ENCODE results near the gene CGB7.
"Not testable (repeated sequence)": the region's sequence is repeated elsewhere in the genome, so short reads cannot be mapped to it uniquely, and the experiment has no call there.

Gene CGB7

GRCh38 chr19:49031642-49032301 is 25.8 kb downstream of the CGB7 start, which contains the start of gene CGB2:
Gene CGB2 (plus strand): TSS chr19:49031890. CDS start chr19:49032096, 206 bp downstream.
- H3K4me1 ChIP-seq (ENCODE audit: insufficient read depth, low read length); H3K9me3 ChIP-seq (ENCODE audit: low read length); H3K4me3 ChIP-seq (ENCODE audit: low read depth in 1 of 2, low read length in 2 of 2); H3K9ac ChIP-seq (ENCODE audit: low read length); H3K36me3 ChIP-seq (ENCODE audit: insufficient read depth, low read length); H3K27ac ChIP-seq (ENCODE audit: low read depth, low read length); H3K27me3 ChIP-seq (ENCODE audit: control insufficient read depth in 1 of 2, insufficient read depth in 2 of 2, low read length in 2 of 2): not testable (repeated sequence)

GRCh38 chr19:49030323-49030722 is 27.2 kb downstream of the CGB7 start:
- H3K9ac ChIP-seq (ENCODE audit: low read length); H3K36me3 ChIP-seq (ENCODE audit: insufficient read depth, low read length); H3K27ac ChIP-seq (ENCODE audit: low read depth, low read length); H3K9me3 ChIP-seq (ENCODE audit: low read length); H3K4me1 ChIP-seq (ENCODE audit: insufficient read depth, low read length); H3K4me3 ChIP-seq (ENCODE audit: low read depth in 1 of 2, low read length in 2 of 2); H3K27me3 ChIP-seq (ENCODE audit: control insufficient read depth in 1 of 2, insufficient read depth in 2 of 2, low read length in 2 of 2): not testable (repeated sequence)

GRCh38 chr19:49029749-49030148 is 27.8 kb downstream of the CGB7 start:
- not testable (repeated sequence) for H3K4me3 ChIP-seq (ENCODE audit: low read depth in 1 of 2, low read length in 2 of 2); H3K9me3 ChIP-seq (ENCODE audit: low read length); H3K9ac ChIP-seq (ENCODE audit: low read length); H3K36me3 ChIP-seq (ENCODE audit: insufficient read depth, low read length); H3K27ac ChIP-seq (ENCODE audit: low read depth, low read length); H3K4me1 ChIP-seq (ENCODE audit: insufficient read depth, low read length); H3K27me3 ChIP-seq (ENCODE audit: control insufficient read depth in 1 of 2, insufficient read depth in 2 of 2, low read length in 2 of 2)

GRCh38 chr19:49028686-49029085 is 28.9 kb downstream of the CGB7 start:
- not testable (repeated sequence) for H3K36me3 ChIP-seq (ENCODE audit: insufficient read depth, low read length); H3K9me3 ChIP-seq (ENCODE audit: low read length); H3K27me3 ChIP-seq (ENCODE audit: control insufficient read depth in 1 of 2, insufficient read depth in 2 of 2, low read length in 2 of 2); H3K9ac ChIP-seq (ENCODE audit: low read length); H3K4me1 ChIP-seq (ENCODE audit: insufficient read depth, low read length); H3K27ac ChIP-seq (ENCODE audit: low read depth, low read length); H3K4me3 ChIP-seq (ENCODE audit: low read depth in 1 of 2, low read length in 2 of 2)

GRCh38 chr19:49025599-49025998 is 31.9 kb downstream of the CGB7 start:
- H3K4me3 ChIP-seq (ENCODE audit: low read depth in 1 of 2, low read length in 2 of 2); H3K27me3 ChIP-seq (ENCODE audit: control insufficient read depth in 1 of 2, insufficient read depth in 2 of 2, low read length in 2 of 2); H3K4me1 ChIP-seq (ENCODE audit: insufficient read depth, low read length); H3K27ac ChIP-seq (ENCODE audit: low read depth, low read length); H3K9ac ChIP-seq (ENCODE audit: low read length); H3K9me3 ChIP-seq (ENCODE audit: low read length); H3K36me3 ChIP-seq (ENCODE audit: insufficient read depth, low read length): not testable (repeated sequence)

- H3K36me3 ChIP-seq (ENCODE audit: insufficient read depth, low read length); H3K9me3 ChIP-seq (ENCODE audit: low read length); H3K4me1 ChIP-seq (ENCODE audit: insufficient read depth, low read length); H3K9ac ChIP-seq (ENCODE audit: low read length); H3K27ac ChIP-seq (ENCODE audit: low read depth, low read length); H3K4me3 ChIP-seq (ENCODE audit: low read depth in 1 of 2, low read length in 2 of 2): not testable (repeated sequence)
- peaks cover 0 to 11% of the 10 kb centered on the region in 2 donors for H3K27me3 ChIP-seq (ENCODE audit: control insufficient read depth in 1 of 2, insufficient read depth in 2 of 2, low read length in 2 of 2)
These were observed 32.5 kb downstream of the CGB7 start for GRCh38 chr19:49025088-49025487.

GRCh38 chr19:49024233-49024632 is 33.3 kb downstream of the CGB7 start, which contains the start of gene CGB3:
Gene CGB3 (minus strand): TSS chr19:49024333. CDS start chr19:49023971, 362 bp downstream.
- H3K4me3 ChIP-seq (ENCODE audit: low read depth in 1 of 2, low read length in 2 of 2); H3K9me3 ChIP-seq (ENCODE audit: low read length); H3K27ac ChIP-seq (ENCODE audit: low read depth, low read length); H3K36me3 ChIP-seq (ENCODE audit: insufficient read depth, low read length); H3K9ac ChIP-seq (ENCODE audit: low read length); H3K4me1 ChIP-seq (ENCODE audit: insufficient read depth, low read length): not testable (repeated sequence)
- peaks cover 0 to 19% of the 10 kb centered on the region in 2 donors for H3K27me3 ChIP-seq (ENCODE audit: control insufficient read depth in 1 of 2, insufficient read depth in 2 of 2, low read length in 2 of 2)

- Histone ChIP-seq H3K4me1 (ENCODE audit: insufficient read depth, low read length) (no peaks in the 10 kb centered on the region), H3K27ac (ENCODE audit: low read depth, low read length) (no peak overlapping the region), H3K9ac (ENCODE audit: low read length) (no peak overlapping the region), H3K27me3 (ENCODE audit: control insufficient read depth in 1 of 2, insufficient read depth in 2 of 2, low read length in 2 of 2) (peaks cover 0 to 37% of the 10 kb centered on the region in 2 donors), H3K4me3 (ENCODE audit: low read depth in 1 of 2, low read length in 2 of 2) (no peak overlapping the region), H3K36me3 (ENCODE audit: insufficient read depth, low read length) (no peaks in the 10 kb centered on the region), H3K9me3 (ENCODE audit: low read length) (no peaks in the 10 kb centered on the region)
These were observed 35.4 kb downstream of the CGB7 start for GRCh38 chr19:49022116-49022515.

- H3K9ac ChIP-seq (ENCODE audit: low read length) = no peak overlapping the region
- no peaks in the 10 kb centered on the region for H3K4me1 ChIP-seq (ENCODE audit: insufficient read depth, low read length)
- no peak overlapping the region for H3K4me3 ChIP-seq (ENCODE audit: low read depth in 1 of 2, low read length in 2 of 2)
- H3K27ac ChIP-seq (ENCODE audit: low read depth, low read length) = no peak overlapping the region
- H3K36me3 ChIP-seq (ENCODE audit: insufficient read depth, low read length) = no peaks in the 10 kb centered on the region
- peaks cover 0 to 37% of the 10 kb centered on the region in 2 donors for H3K27me3 ChIP-seq (ENCODE audit: control insufficient read depth in 1 of 2, insufficient read depth in 2 of 2, low read length in 2 of 2)
- no peaks in the 10 kb centered on the region for H3K9me3 ChIP-seq (ENCODE audit: low read length)
These were observed 36.3 kb downstream of the CGB7 start for GRCh38 chr19:49020931-49021895.

- peaks cover 0 to 37% of the 10 kb centered on the region in 2 donors for H3K27me3 ChIP-seq (ENCODE audit: control insufficient read depth in 1 of 2, insufficient read depth in 2 of 2, low read length in 2 of 2)
- no peaks in the 10 kb centered on the region for H3K9me3 ChIP-seq (ENCODE audit: low read length)
- H3K4me3 ChIP-seq (ENCODE audit: low read depth in 1 of 2, low read length in 2 of 2) = no peak overlapping the region
- no peak overlapping the region for H3K9ac ChIP-seq (ENCODE audit: low read length)
- H3K36me3 ChIP-seq (ENCODE audit: insufficient read depth, low read length) = peaks cover 7% of the 10 kb centered on the region
- H3K4me1 ChIP-seq (ENCODE audit: insufficient read depth, low read length) = no peaks in the 10 kb centered on the region
- H3K27ac ChIP-seq (ENCODE audit: low read depth, low read length) = no peak overlapping the region
These were observed 37.2 kb downstream of the CGB7 start for GRCh38 chr19:49020342-49020741.

- no peaks in the 10 kb centered on the region for H3K9me3 ChIP-seq (ENCODE audit: low read length)
- no peaks in the 10 kb centered on the region for H3K4me1 ChIP-seq (ENCODE audit: insufficient read depth, low read length)
- H3K27me3 ChIP-seq (ENCODE audit: control insufficient read depth in 1 of 2, insufficient read depth in 2 of 2, low read length in 2 of 2) = peaks cover 0 to 37% of the 10 kb centered on the region in 2 donors
- H3K9ac ChIP-seq (ENCODE audit: low read length) = no peak overlapping the region
- H3K36me3 ChIP-seq (ENCODE audit: insufficient read depth, low read length) = peaks cover 10% of the 10 kb centered on the region
- peak overlapping the region in 1 of 2 donors; percentile 53 for H3K4me3 ChIP-seq (ENCODE audit: low read depth in 1 of 2, low read length in 2 of 2)
- no peak overlapping the region for H3K27ac ChIP-seq (ENCODE audit: low read depth, low read length)
These were observed 38.2 kb downstream of the CGB7 start for GRCh38 chr19:49019242-49019932.

Measured in muscle layer of colon (tissue), 2 donors.